ENCODE measurements around the gene TINCR. TPM values are rescaled to one million over a fixed set of nuclear protein-coding genes. Genes with fewer than 3 reads are reported as not detected.

Gene TINCR
- total and polyA plus RNA-seq, 2 of the 13 experiments (the other 11 are each of a cell fraction or from before 2014, with no cell fraction given) = 0.17 to 0.33 TPM

DNA sequence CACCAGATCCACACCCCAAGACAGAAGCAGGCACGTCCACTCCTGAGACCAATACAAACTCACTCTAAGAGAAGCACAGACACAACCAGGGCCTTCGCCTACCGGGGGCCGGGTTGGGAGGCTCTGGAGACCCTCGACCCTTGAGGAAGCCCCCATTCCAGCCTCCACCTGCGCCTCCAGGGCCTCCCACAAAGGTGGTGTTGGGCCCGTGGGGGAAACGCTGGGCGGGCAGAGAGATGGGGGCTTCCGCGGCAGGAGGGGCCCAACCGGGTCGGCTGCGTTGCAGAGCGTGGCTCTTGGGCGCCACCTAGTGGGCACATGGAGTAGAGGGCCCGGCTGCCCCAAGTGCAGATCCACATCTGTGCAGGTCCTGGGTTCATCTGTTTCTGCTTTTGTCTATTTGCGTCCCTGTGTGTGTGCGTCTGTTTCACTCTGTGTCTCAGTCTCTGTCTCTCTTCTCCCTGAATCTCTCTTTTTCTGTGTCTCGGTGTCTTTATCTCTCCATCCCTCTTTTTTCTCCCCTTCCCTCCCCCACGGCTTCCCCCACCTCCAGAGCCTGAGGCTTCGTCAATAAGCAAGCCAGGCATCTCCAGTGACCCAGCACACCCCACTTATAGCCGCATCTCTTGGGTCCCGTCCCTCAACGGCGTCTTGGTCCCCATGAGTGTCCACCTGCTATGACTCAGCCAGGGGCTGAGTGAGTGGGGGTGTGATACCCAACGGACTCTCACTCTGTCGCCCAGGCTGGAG lies 10.5 kb upstream of the TINCR start (continued):
- TF ChIP-seq, protein P1, sequence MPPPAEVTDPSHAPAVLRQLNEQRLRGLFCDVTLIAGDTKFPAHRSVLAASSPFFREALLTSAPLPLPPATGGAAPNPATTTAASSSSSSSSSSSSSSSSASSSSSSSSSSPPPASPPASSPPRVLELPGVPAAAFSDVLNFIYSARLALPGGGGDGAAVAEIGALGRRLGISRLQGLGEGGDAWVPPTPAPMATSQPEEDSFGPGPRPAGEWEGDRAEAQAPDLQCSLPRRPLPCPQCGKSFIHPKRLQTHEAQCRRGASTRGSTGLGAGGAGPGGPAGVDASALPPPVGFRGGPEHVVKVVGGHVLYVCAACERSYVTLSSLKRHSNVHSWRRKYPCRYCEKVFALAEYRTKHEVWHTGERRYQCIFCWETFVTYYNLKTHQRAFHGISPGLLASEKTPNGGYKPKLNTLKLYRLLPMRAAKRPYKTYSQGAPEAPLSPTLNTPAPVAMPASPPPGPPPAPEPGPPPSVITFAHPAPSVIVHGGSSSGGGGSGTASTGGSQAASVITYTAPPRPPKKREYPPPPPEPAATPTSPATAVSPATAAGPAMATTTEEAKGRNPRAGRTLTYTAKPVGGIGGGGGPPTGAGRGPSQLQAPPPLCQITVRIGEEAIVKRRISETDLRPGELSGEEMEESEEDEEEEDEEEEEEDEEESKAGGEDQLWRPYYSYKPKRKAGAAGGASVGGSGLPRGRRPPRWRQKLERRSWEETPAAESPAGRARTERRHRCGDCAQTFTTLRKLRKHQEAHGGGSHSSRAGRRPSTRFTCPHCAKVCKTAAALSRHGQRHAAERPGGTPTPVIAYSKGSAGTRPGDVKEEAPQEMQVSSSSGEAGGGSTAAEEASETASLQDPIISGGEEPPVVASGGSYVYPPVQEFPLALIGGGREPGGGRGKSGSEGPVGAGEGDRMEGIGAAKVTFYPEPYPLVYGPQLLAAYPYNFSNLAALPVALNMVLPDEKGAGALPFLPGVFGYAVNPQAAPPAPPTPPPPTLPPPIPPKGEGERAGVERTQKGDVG (CRISPR knock-in tag; IDR thresholded peaks at IDR 0.05; ENCODE audit: borderline replicate concordance) = 0 out of 2 replicates have a peak, but pooled peaks have one; percentile 38
- TF ChIP-seq, protein P2, sequence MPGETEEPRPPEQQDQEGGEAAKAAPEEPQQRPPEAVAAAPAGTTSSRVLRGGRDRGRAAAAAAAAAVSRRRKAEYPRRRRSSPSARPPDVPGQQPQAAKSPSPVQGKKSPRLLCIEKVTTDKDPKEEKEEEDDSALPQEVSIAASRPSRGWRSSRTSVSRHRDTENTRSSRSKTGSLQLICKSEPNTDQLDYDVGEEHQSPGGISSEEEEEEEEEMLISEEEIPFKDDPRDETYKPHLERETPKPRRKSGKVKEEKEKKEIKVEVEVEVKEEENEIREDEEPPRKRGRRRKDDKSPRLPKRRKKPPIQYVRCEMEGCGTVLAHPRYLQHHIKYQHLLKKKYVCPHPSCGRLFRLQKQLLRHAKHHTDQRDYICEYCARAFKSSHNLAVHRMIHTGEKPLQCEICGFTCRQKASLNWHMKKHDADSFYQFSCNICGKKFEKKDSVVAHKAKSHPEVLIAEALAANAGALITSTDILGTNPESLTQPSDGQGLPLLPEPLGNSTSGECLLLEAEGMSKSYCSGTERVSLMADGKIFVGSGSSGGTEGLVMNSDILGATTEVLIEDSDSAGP (CRISPR knock-in tag; IDR thresholded peaks at IDR 0.05; ENCODE audit: borderline replicate concordance) = peak; percentile 69; the same call in 1 of the 2 replicates
- TF ChIP-seq, protein P3, sequence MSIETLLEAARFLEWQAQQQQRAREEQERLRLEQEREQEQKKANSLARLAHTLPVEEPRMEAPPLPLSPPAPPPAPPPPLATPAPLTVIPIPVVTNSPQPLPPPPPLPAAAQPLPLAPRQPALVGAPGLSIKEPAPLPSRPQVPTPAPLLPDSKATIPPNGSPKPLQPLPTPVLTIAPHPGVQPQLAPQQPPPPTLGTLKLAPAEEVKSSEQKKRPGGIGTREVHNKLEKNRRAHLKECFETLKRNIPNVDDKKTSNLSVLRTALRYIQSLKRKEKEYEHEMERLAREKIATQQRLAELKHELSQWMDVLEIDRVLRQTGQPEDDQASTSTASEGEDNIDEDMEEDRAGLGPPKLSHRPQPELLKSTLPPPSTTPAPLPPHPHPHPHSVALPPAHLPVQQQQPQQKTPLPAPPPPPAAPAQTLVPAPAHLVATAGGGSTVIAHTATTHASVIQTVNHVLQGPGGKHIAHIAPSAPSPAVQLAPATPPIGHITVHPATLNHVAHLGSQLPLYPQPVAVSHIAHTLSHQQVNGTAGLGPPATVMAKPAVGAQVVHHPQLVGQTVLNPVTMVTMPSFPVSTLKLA (IDR thresholded peaks at IDR 0.05) = no peak
- TF ChIP-seq HIVEP1 (CRISPR knock-in tag; IDR thresholded peaks at IDR 0.05) (0 out of 2 replicates have a peak, but pooled peaks have one; percentile 31), HDAC2 (CRISPR knock-in tag; IDR thresholded peaks at IDR 0.05) (0 out of 2 replicates have a peak, but pooled peaks have one; percentile 14), NR2F1 (CRISPR knock-in tag; IDR thresholded peaks at IDR 0.05) (no peak), SALL1 (CRISPR knock-in tag; IDR thresholded peaks at IDR 0.05) (peak; percentile 28; the same call in 1 of the 2 replicates), SOX6 (IDR thresholded peaks at IDR 0.05) (no peak), SOX6 (CRISPR knock-in tag; IDR thresholded peaks at IDR 0.05) (peak; percentile 47), ZNF121 (CRISPR knock-in tag; IDR thresholded peaks at IDR 0.05) (no peak), MTA1 (CRISPR knock-in tag; IDR thresholded peaks at IDR 0.05; ENCODE audit: borderline replicate concordance) (peak; percentile 78; the same call in 1 of the 2 replicates), HOXA3 (CRISPR knock-in tag; IDR thresholded peaks at IDR 0.05) (peak; percentile 52; the same call in 1 of the 2 replicates), TARDBP (CRISPR knock-in tag; IDR thresholded peaks at IDR 0.05) (peak; percentile 62), NONO (IDR thresholded peaks at IDR 0.05) (no peak), NONO (CRISPR knock-in tag; conservative IDR thresholded peaks at IDR 0.05) (peak; percentile 66; the same call in 1 of the 2 replicates), KDM5B (CRISPR knock-in tag; IDR thresholded peaks at IDR 0.05; ENCODE audit: borderline replicate concordance) (peak; percentile 27; the same call in 1 of the 2 replicates)
- TF ChIP-seq, protein P4, sequence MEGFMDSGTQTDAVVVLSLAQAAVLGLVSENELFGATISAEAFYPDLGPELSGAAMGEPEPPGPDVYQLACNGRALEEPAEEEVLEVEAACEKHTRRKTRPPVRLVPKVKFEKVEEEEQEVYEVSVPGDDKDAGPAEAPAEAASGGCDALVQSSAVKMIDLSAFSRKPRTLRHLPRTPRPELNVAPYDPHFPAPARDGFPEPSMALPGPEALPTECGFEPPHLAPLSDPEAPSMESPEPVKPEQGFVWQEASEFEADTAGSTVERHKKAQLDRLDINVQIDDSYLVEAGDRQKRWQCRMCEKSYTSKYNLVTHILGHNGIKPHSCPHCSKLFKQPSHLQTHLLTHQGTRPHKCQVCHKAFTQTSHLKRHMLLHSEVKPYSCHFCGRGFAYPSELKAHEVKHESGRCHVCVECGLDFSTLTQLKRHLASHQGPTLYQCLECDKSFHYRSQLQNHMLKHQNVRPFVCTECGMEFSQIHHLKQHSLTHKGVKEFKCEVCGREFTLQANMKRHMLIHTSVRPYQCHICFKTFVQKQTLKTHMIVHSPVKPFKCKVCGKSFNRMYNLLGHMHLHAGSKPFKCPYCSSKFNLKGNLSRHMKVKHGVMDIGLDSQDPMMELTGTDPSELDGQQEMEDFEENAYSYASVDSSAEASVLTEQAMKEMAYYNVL (CRISPR knock-in tag; IDR thresholded peaks at IDR 0.05; ENCODE audit: borderline replicate concordance) = 0 out of 2 replicates have a peak, but pooled peaks have one; percentile 51
- TF ChIP-seq, protein P5, sequence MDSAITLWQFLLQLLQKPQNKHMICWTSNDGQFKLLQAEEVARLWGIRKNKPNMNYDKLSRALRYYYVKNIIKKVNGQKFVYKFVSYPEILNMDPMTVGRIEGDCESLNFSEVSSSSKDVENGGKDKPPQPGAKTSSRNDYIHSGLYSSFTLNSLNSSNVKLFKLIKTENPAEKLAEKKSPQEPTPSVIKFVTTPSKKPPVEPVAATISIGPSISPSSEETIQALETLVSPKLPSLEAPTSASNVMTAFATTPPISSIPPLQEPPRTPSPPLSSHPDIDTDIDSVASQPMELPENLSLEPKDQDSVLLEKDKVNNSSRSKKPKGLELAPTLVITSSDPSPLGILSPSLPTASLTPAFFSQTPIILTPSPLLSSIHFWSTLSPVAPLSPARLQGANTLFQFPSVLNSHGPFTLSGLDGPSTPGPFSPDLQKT (CRISPR knock-in tag; IDR thresholded peaks at IDR 0.05; ENCODE audit: borderline replicate concordance) = no peak

Data from HepG2 (cell line).